ENCODE data around the gene DAP. TPM values are rescaled to one million over a fixed set of nuclear protein-coding genes. Genes with fewer than 3 reads are reported as not detected.

Gene DAP
- total and polyA plus RNA-seq, 2 experiments from 2014 or later = 35.7 to 37.6 TPM

DNA sequence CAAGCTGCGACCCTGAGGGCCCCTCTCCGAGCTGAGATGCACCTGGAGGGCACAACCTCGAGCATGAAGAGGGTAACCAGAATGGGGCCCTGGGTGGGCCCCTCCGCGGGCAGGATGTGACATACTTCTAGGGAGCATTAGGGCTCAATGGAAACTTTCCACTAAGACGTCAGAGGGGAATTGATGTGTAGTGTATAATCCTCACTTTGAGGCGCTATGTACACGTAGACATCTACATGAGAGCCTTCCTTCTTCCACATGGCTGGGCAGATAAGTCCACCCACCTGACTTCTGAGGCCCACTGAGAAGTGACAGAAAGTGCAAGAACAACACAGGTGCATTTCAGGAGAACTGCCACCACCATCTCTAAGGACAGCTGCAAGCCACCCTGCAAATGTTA is 61.0 kb downstream of the DAP start (continued):
- TF ChIP-seq, protein P1, sequence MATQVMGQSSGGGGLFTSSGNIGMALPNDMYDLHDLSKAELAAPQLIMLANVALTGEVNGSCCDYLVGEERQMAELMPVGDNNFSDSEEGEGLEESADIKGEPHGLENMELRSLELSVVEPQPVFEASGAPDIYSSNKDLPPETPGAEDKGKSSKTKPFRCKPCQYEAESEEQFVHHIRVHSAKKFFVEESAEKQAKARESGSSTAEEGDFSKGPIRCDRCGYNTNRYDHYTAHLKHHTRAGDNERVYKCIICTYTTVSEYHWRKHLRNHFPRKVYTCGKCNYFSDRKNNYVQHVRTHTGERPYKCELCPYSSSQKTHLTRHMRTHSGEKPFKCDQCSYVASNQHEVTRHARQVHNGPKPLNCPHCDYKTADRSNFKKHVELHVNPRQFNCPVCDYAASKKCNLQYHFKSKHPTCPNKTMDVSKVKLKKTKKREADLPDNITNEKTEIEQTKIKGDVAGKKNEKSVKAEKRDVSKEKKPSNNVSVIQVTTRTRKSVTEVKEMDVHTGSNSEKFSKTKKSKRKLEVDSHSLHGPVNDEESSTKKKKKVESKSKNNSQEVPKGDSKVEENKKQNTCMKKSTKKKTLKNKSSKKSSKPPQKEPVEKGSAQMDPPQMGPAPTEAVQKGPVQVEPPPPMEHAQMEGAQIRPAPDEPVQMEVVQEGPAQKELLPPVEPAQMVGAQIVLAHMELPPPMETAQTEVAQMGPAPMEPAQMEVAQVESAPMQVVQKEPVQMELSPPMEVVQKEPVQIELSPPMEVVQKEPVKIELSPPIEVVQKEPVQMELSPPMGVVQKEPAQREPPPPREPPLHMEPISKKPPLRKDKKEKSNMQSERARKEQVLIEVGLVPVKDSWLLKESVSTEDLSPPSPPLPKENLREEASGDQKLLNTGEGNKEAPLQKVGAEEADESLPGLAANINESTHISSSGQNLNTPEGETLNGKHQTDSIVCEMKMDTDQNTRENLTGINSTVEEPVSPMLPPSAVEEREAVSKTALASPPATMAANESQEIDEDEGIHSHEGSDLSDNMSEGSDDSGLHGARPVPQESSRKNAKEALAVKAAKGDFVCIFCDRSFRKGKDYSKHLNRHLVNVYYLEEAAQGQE (IDR thresholded peaks at IDR 0.05; ENCODE audit: unreplicated experiment) = no peak
- TF ChIP-seq STAT1 (IDR thresholded peaks at IDR 0.05; ENCODE audit: unreplicated experiment) (no peak), ZNF114 (CRISPR knock-in tag; IDR thresholded peaks at IDR 0.05) (no peak), EZH2 (IDR thresholded peaks at IDR 0.05; ENCODE audit: low read depth, unreplicated experiment) (no peak), CREB1 (CRISPR knock-in tag; IDR thresholded peaks at IDR 0.05; ENCODE audit: low read depth) (no peak), NANOG (IDR thresholded peaks at IDR 0.05; ENCODE audit: borderline replicate concordance) (no peak), ZNF331 (CRISPR knock-in tag; IDR thresholded peaks at IDR 0.05; ENCODE audit: low read depth) (no peak), JUNB (IDR thresholded peaks at IDR 0.05; ENCODE audit: unreplicated experiment) (no peak), EZH2phosphoT487 (IDR thresholded peaks at IDR 0.05; ENCODE audit: unreplicated experiment) (no peak), POLR2AphosphoS5 (IDR thresholded peaks at IDR 0.05; ENCODE audit: low read depth) (no peak)
- TF ChIP-seq, protein P2, sequence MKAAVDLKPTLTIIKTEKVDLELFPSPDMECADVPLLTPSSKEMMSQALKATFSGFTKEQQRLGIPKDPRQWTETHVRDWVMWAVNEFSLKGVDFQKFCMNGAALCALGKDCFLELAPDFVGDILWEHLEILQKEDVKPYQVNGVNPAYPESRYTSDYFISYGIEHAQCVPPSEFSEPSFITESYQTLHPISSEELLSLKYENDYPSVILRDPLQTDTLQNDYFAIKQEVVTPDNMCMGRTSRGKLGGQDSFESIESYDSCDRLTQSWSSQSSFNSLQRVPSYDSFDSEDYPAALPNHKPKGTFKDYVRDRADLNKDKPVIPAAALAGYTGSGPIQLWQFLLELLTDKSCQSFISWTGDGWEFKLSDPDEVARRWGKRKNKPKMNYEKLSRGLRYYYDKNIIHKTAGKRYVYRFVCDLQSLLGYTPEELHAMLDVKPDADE (IDR thresholded peaks at IDR 0.05) = no peak
- TF ChIP-seq, protein P3, sequence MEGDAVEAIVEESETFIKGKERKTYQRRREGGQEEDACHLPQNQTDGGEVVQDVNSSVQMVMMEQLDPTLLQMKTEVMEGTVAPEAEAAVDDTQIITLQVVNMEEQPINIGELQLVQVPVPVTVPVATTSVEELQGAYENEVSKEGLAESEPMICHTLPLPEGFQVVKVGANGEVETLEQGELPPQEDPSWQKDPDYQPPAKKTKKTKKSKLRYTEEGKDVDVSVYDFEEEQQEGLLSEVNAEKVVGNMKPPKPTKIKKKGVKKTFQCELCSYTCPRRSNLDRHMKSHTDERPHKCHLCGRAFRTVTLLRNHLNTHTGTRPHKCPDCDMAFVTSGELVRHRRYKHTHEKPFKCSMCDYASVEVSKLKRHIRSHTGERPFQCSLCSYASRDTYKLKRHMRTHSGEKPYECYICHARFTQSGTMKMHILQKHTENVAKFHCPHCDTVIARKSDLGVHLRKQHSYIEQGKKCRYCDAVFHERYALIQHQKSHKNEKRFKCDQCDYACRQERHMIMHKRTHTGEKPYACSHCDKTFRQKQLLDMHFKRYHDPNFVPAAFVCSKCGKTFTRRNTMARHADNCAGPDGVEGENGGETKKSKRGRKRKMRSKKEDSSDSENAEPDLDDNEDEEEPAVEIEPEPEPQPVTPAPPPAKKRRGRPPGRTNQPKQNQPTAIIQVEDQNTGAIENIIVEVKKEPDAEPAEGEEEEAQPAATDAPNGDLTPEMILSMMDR (conservative IDR thresholded peaks at IDR 0.05; ENCODE audit: low read depth in 2 of 2) = no peak

DNA sequence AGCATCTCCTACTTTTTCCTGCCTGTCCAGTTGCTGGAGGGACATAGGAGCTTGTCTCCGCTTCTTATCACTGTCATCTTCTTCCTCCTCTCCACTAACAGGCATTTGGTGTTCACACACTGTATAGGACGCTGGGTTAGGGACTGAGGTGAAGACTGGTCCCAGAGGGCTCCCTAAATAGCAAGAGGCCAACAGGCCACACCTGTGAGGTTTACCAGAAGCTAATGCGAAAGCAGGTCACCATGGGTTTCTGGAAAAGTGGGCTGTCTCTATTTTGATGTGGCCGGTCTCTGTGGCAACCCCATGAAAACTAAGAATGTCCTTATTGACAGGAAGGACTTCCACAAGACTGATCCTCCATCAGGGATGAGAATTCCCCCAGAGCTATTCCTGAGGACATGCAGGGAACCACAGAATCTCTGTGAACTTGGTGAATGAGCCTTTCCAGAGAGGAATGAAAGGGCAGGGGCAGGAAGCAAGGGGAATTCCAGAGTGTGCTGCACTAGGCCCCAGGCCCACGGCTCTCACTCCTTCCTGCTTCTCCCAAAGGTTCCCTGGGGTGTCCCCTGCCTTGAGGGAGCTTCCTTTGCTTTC is 61.7 kb downstream of the DAP start:
- H3K4me1 ChIP-seq (ENCODE audit: insufficient read depth) = peaks cover 16% of the 10 kb centered on the region
- H3F3A ChIP-seq (replicated peaks; ENCODE audit: low read depth) = no peaks in the 10 kb centered on the region
- peaks cover 25% of the 10 kb centered on the region for H3K4me1 Mint-ChIP-seq
- no peaks in the 10 kb centered on the region for H3K79me2 ChIP-seq (replicated peaks; ENCODE audit: insufficient read depth)
- H3K36me3 Mint-ChIP-seq (ENCODE audit: low read depth) = no peaks in the 10 kb centered on the region
- peaks cover 9% of the 10 kb centered on the region for H3K27me3 Mint-ChIP-seq (ENCODE audit: insufficient read depth, low read depth, poor library complexity)
- H3K4me2 ChIP-seq = no peak overlapping the region
- ATAC-seq (no peak), DNase-seq (ENCODE audit: low spot score) (no peak)
- H3K36me3 ChIP-seq (ENCODE audit: insufficient read depth) = no peaks in the 10 kb centered on the region
- no peaks in the 10 kb centered on the region for H3K27me3 ChIP-seq (ENCODE audit: insufficient read depth)
- H3K27ac ChIP-seq (ENCODE audit: low read depth) = no peak overlapping the region
- H4K20me1 ChIP-seq (replicated peaks; ENCODE audit: insufficient read depth) = peaks cover 6% of the 10 kb centered on the region
- H3K4me3 Mint-ChIP-seq = no peak overlapping the region
- no peak overlapping the region for H3K4me3 ChIP-seq
- no peaks in the 10 kb centered on the region for H3K9me3 Mint-ChIP-seq
- no peaks in the 10 kb centered on the region for H3K9me2 ChIP-seq (ENCODE audit: insufficient read depth)
- H3K27ac Mint-ChIP-seq = no peak overlapping the region
- H2AFZ ChIP-seq = no peak overlapping the region
- TF ChIP-seq CREB1 (CRISPR knock-in tag; IDR thresholded peaks at IDR 0.05; ENCODE audit: low read depth) = no peak
- TF ChIP-seq EZH2phosphoT487 (IDR thresholded peaks at IDR 0.05; ENCODE audit: unreplicated experiment) = no peak
- TF ChIP-seq ZNF114 (CRISPR knock-in tag; IDR thresholded peaks at IDR 0.05) = no peak
- TF ChIP-seq, protein P4, sequence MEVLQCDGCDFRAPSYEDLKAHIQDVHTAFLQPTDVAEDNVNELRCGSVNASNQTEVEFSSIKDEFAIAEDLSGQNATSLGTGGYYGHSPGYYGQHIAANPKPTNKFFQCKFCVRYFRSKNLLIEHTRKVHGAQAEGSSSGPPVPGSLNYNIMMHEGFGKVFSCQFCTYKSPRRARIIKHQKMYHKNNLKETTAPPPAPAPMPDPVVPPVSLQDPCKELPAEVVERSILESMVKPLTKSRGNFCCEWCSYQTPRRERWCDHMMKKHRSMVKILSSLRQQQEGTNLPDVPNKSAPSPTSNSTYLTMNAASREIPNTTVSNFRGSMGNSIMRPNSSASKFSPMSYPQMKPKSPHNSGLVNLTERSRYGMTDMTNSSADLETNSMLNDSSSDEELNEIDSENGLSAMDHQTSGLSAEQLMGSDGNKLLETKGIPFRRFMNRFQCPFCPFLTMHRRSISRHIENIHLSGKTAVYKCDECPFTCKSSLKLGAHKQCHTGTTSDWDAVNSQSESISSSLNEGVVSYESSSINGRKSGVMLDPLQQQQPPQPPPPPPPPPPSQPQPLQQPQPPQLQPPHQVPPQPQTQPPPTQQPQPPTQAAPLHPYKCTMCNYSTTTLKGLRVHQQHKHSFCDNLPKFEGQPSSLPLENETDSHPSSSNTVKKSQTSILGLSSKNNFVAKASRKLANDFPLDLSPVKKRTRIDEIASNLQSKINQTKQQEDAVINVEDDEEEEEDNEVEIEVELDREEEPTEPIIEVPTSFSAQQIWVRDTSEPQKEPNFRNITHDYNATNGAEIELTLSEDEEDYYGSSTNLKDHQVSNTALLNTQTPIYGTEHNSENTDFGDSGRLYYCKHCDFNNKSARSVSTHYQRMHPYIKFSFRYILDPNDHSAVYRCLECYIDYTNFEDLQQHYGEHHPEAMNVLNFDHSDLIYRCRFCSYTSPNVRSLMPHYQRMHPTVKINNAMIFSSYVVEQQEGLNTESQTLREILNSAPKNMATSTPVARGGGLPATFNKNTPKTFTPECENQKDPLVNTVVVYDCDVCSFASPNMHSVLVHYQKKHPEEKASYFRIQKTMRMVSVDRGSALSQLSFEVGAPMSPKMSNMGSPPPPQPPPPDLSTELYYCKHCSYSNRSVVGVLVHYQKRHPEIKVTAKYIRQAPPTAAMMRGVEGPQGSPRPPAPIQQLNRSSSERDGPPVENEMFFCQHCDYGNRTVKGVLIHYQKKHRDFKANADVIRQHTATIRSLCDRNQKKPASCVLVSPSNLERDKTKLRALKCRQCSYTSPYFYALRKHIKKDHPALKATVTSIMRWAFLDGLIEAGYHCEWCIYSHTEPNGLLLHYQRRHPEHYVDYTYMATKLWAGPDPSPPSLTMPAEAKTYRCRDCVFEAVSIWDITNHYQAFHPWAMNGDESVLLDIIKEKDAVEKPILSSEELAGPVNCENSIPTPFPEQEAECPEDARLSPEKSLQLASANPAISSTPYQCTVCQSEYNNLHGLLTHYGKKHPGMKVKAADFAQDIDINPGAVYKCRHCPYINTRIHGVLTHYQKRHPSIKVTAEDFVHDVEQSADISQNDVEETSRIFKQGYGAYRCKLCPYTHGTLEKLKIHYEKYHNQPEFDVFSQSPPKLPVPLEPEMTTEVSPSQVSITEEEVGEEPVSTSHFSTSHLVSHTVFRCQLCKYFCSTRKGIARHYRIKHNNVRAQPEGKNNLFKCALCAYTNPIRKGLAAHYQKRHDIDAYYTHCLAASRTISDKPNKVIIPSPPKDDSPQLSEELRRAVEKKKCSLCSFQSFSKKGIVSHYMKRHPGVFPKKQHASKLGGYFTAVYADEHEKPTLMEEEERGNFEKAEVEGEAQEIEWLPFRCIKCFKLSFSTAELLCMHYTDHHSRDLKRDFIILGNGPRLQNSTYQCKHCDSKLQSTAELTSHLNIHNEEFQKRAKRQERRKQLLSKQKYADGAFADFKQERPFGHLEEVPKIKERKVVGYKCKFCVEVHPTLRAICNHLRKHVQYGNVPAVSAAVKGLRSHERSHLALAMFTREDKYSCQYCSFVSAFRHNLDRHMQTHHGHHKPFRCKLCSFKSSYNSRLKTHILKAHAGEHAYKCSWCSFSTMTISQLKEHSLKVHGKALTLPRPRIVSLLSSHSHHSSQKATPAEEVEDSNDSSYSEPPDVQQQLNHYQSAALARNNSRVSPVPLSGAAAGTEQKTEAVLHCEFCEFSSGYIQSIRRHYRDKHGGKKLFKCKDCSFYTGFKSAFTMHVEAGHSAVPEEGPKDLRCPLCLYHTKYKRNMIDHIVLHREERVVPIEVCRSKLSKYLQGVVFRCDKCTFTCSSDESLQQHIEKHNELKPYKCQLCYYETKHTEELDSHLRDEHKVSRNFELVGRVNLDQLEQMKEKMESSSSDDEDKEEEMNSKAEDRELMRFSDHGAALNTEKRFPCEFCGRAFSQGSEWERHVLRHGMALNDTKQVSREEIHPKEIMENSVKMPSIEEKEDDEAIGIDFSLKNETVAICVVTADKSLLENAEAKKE (CRISPR knock-in tag; IDR thresholded peaks at IDR 0.05) = no peak
- no peak for TF ChIP-seq JUNB (IDR thresholded peaks at IDR 0.05; ENCODE audit: unreplicated experiment)
